HG03175 (cell line): Measurements from ENCODE around the gene EIF2B1.
A peak's percentile ranks its signal among the peaks of the same experiment; 100 is the strongest.
"Not testable (repeated sequence)": the region's sequence is repeated elsewhere in the genome, so short reads cannot be mapped to it uniquely, and the experiment has no call there.

Experiments
- ATAC-seq: cut with Tn5 transposase; IDR thresholded peaks from one replicate; pipeline ENCODE4 v1.9.1; 2021; ENCODE audit warnings: mild to moderate bottlenecking, moderate library complexity; ENCODE audit not compliant: unreplicated experiment

The EIF2B1 gene

GRCh38 chr12:123621101-123621500 is 12.4 kb downstream of the EIF2B1 start:
- no peak for ATAC-seq

GRCh38 chr12:123617580-123617979 is 15.9 kb downstream of the EIF2B1 start:
- no peak for ATAC-seq

GRCh38 chr12:123617144-123617543 is 16.3 kb downstream of the EIF2B1 start:
- ATAC-seq: no peak

- no peak for ATAC-seq
These were observed 19.0 kb downstream of the EIF2B1 start for GRCh38 chr12:123614531-123614930.

GRCh38 chr12:123614110-123614509 is 19.4 kb downstream of the EIF2B1 start:
- no peak for ATAC-seq

- no peak for ATAC-seq
These were observed 25.3 kb downstream of the EIF2B1 start for GRCh38 chr12:123608182-123608581.

- ATAC-seq: no peak
These were observed 25.7 kb downstream of the EIF2B1 start for GRCh38 chr12:123607756-123608155.

DNA sequence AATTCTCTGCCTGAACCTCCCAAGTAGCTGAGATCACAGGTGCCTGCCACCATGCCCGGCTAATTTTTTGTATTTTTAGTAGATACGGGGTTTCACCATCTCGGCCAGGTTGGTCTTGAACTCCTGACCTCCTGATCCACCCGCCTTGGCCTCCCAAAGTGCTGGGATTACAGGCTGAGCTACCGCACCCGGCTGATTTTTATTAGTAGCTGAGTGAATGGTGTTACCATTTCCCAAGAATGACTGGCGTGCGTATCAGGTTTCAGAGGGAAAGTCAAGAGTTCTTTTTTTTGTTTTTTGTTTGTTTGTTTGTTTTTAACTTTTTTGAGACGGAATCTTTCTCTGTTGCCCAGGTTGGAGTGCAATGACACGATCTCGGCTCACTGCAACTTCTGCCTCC is 30.0 kb downstream of the EIF2B1 start:
- ATAC-seq: not testable (repeated sequence)

DNA sequence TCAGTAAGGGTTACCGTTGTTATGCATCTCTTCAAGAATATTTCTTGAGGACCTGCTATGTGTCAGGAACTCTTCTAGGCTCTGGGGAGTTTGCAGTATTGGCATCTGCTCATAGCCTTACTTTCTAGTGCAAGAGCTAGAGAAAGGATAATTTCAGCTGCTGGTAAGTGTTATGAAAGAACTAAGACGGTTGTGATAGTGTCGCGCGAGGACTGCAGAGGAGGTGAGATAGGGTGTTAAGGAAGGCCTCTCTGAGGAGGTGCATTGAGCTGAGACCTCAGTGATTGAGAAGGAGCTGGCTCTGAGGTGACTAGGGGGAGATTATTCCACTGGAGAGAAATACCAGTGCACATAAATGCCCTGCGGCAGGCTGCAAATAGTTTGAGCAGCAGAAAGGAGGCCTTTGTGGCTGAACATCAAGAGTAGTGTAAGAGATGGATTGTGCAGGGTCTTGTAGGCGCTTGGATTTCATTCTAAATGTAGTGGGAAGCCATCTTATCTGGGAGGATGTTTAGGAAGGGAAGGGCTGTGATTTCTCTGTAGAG is 30.8 kb downstream of the EIF2B1 start:
- no peak for ATAC-seq

- peak; percentile 86 for ATAC-seq
These were observed 31.6 kb downstream of the EIF2B1 start, which contains the start of gene DDX55 for GRCh38 chr12:123601602-123602489. DDX55 (plus strand) TSS chr12:123602099; CDS start chr12:123602149, 50 bp downstream.

GRCh38 chr12:123599721-123600120 is 33.8 kb downstream of the EIF2B1 start:
- no peak for ATAC-seq

GRCh38 chr12:123599310-123599709 is 34.2 kb downstream of the EIF2B1 start:
- no peak for ATAC-seq

GRCh38 chr12:123598522-123598921 is 35.0 kb downstream of the EIF2B1 start:
- no peak for ATAC-seq

DNA sequence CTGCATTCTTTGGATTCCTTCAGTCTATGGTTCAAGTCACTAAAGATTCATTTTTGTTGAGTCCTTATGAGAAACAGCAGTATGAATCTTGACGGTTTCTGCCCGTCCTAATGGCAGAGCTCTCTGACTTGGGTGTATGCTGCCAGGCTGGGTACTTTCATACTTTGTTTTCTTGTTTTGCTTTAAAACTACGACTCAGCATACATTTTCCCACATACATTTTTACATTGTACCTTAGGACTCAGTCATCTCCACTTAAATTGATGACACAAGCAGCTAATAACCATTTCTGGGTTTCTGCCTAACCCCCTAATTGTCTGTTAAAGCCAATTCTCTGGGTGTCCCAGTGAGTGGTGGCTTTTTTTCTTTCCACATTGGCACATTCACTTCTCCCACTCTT is 36.4 kb downstream of the EIF2B1 start:
- no peak for ATAC-seq

DNA sequence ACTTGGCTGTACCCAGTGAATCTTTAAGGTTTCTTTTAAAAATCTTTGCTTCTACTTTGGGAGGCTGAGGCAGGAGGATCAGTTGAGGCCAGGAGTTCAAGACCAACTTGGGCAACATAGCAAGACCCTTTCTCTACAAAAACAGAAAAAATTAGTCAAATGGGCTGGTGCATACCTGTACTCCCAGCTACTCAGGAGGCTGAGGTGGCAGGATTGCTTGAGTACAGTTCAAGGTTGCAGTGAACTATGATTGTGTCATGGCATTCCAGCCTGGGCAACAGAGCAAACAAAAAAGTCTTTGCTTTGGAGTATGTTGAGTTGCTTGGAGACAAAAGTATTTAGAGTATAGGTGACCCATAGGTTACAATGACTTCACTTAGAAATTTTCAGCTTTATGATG is 37.8 kb downstream of the EIF2B1 start:
- ATAC-seq: no peak

DNA sequence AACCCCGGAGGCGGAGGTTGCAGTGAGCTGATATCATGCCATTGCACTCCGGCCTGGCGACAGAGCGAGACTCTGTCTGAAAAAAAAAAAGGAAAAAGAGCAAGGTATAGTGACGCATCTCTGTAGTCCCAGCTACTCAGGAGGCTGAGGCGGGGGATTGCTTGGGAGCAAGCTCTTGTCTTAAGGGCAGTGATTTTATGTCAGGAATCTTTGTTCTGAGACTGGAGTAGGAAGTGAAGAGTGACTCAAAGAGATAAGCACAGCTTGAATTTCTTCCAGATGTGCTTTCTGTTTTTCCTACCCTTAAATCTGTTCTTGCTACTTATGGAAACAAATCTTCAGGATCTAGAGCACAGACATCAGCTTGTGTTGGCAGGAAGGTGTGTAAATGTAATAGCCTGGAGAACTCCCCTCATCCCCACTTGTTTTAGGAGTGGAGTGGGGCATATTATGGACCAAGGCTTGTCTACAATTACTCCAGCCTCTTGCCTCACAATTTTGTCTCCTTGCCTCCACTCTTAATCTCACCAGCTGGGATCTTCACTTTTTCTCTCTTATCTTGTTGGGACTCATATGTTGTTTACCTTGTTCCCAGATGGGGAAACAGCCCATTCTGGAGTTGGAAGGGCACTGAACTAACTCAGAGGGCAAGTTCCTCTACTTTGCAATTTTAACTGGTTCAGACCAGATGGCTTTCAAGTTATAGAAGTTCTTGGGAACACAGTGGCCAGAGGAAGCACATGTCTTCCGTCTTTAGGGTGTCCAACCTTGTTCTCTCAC is 41.6 kb downstream of the EIF2B1 start:
- no peak for ATAC-seq

GRCh38 chr12:123580772-123581171 is 52.7 kb downstream of the EIF2B1 start:
- no peak for ATAC-seq

DNA sequence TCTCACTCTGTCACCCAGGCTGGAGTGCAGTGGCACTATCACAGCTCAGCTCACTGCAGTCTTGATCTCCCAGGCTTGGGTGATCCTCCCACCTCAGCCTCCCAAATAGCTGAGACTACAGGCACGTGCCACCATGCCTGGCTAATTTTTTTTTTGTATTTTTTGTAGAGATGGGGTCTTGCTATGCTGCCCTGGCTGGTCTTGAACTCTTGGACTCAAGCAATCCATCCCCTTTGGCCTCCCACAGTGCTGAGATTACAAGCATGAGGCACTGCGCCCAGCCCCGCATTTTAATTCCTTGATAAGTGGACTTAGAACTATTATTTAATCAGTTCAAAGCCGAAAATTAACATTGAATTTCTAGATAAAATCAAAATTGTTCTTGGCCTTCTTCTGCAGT is 54.7 kb downstream of the EIF2B1 start:
- ATAC-seq: not testable (repeated sequence)

DNA sequence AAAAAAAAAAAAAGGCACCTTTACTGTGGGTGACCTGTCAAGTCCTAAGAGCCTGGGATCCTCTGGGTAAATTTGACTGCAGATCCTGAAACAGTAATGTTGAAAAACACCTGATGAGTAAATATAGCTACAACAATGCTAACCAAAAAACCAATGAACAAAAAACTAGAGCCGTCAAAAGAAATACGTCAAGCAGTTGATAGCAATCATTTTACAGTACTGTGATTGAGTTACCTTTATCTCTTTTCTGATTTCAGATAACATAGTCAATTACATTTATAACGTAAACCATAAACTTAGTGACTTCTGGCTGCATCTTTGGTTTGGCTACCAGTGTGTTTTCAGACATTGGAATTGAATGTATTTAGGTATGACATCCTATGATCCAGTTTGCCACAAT is 55.2 kb downstream of the EIF2B1 start:
- no peak for ATAC-seq

DNA sequence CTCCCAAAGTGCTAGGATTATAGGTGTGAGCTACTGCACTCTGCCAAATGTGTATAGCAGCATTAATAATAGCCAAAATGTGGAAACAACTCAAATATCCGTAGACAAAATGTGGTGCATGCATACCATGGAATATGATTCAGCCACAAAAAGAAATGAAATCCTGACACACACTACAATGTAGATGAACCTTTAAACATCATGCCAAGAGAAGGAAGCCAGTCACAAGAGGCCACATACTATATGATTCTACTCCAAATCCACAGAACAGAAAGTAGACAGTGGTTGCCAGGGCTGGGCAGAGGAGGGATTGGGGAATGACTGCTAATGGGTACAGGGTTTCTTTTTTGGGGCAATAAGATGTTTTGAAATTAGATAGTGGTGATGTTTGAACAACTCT is 56.9 kb downstream of the EIF2B1 start:
- no peak for ATAC-seq

DNA sequence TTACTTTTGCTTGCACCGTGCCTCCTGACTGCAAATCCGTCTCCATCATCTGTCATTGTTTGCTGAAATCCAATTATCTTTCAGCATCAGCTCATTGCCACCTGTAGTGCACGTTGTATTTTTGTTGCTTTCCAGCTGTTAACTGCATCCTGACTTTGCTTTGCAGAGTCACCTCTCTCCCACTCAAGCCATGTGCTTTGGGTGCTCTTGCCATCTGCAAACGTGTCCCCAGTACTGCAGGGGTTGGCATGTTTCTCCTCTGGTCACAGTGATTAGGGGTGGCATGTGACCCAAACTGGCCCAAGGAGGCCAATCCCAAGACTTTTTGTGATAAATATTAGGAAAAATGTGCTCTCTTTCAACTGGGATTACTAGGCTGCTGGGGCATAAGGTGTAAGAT is 59.6 kb downstream of the EIF2B1 start:
- no peak for ATAC-seq

GRCh38 chr12:123572391-123572790 is 61.1 kb downstream of the EIF2B1 start:
- ATAC-seq: no peak
